Testis (tissue), 2 donors: ENCODE results near the gene RAD23B.

Source experiments
- CTCF ChIP-seq, 3 experiments: fragments of 450-650 bp in 2 of 3; fragments of 200-600 bp in 1 of 3; sonication (generic) in 1 of 3; IDR thresholded peaks; one replicate each; pipeline ENCODE4 v1.5.1; 2016 to 2019; ENCODE audit warnings: antibody characterized with exemption in 3 of 3, mild to moderate bottlenecking in 2 of 3, moderate library complexity in 1 of 3
- POLR2A ChIP-seq: fragments of 450-650 bp; IDR thresholded peaks from one replicate; pipeline ENCODE4 v1.6.1; 2017; ENCODE audit warnings: antibody characterized with exemption, mild to moderate bottlenecking, moderate library complexity

- TF ChIP-seq CTCF (IDR thresholded peaks at IDR 0.05) (no peak), POLR2A (no peak)
Measured at GRCh38 chr9:107313555-107314096, 30.5 kb downstream of the RAD23B start.
